Astrocyte of the hippocampus (primary cell): ENCODE measurements around the gene G6PC3.

ENCODE experiments used
- DNase-seq: peaks from one replicate; pipeline ENCODE4 v3.0.0; 2011; ENCODE audit warnings: low read depth, low spot score

Gene G6PC3

GRCh38 chr17:44121997-44122815 is 51.7 kb downstream of the G6PC3 start:
- no peak for DNase-seq

GRCh38 chr17:44122816-44123355 is 52.4 kb downstream of the G6PC3 start:
- peak; percentile 25 for DNase-seq

GRCh38 chr17:44123356-44124117 is 53.0 kb downstream of the G6PC3 start, which contains the start of gene HDAC5:
Gene HDAC5 (minus strand): TSS chr17:44123641. CDS start chr17:44117515, 6,126 bp downstream.
- peak; percentile 97 for DNase-seq

- no peak for DNase-seq
Measured at GRCh38 chr17:44124118-44124438, 53.5 kb downstream of the G6PC3 start.
